Measurements from ENCODE around the gene IRF7.
"Not testable (repeated sequence)": the region's sequence is repeated elsewhere in the genome, so short reads cannot be mapped to it uniquely, and the experiment has no call there.

IRF7 gene

DNA sequence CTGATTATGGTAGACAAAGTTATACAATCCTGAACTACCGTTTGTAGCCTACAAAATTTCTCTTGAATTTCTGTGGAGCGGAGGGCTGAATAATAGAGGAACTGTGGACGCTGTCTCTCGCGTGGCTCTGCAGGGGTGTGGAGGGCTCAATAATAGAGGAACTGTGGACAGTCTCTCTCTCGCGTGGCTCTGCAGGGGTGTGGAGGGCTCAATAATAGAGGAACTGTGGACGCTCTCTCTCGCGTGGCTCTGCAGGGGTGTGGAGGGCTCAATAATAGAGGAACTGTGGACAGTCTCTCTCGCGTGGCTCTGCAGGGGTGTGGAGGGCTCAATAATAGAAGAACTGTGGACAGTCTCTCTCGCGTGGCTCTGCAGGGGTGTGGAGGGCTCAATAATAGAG, 37.4 kb upstream of the IRF7 start:
- not testable (repeated sequence) for H3K27ac Mint-ChIP-seq (ENCODE audit: low read depth); H3K9me3 Mint-ChIP-seq; DNase-seq (ENCODE audit: low spot score in 2 of 2); H3K4me3 Mint-ChIP-seq; H3K27me3 Mint-ChIP-seq; ATAC-seq (replicated peaks; ENCODE audit: extremely low read depth, poor library complexity, severe bottlenecking); H3K4me1 Mint-ChIP-seq
- peaks cover 22% of the 10 kb centered on the region for H3K36me3 Mint-ChIP-seq (ENCODE audit: insufficient read depth)

DNA sequence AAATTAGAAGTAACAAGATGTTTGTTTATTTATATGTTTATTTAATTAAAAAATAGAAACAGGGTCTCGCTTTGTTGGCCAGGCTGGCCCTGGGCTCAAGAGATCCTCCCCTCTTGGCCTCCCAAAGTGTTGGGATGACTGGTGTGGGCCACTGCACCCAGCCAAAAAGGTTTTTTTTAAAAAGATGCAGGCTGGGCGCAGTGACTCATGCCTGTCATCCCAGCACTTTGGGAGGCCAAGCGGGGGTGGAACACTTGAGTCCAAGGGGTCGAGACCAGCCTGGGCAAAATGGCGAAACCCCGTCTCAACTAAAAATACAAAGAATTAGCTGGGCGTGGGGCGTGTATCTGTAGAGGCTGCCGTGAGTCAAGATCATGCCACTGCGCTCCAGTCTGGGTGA, 34.7 kb upstream of the IRF7 start:
- H3K4me3 Mint-ChIP-seq, result no peak overlapping the region
- peaks cover 28% of the 10 kb centered on the region for H3K36me3 Mint-ChIP-seq (ENCODE audit: insufficient read depth)
- DNase-seq (ENCODE audit: low spot score in 2 of 2), result no peak
- H3K27me3 Mint-ChIP-seq, result no peaks in the 10 kb centered on the region
- no peaks in the 10 kb centered on the region for H3K4me1 Mint-ChIP-seq
- ATAC-seq (replicated peaks; ENCODE audit: extremely low read depth, poor library complexity, severe bottlenecking), result no peak
- no peaks in the 10 kb centered on the region for H3K9me3 Mint-ChIP-seq
- H3K27ac Mint-ChIP-seq (ENCODE audit: low read depth), result no peak overlapping the region

DNA sequence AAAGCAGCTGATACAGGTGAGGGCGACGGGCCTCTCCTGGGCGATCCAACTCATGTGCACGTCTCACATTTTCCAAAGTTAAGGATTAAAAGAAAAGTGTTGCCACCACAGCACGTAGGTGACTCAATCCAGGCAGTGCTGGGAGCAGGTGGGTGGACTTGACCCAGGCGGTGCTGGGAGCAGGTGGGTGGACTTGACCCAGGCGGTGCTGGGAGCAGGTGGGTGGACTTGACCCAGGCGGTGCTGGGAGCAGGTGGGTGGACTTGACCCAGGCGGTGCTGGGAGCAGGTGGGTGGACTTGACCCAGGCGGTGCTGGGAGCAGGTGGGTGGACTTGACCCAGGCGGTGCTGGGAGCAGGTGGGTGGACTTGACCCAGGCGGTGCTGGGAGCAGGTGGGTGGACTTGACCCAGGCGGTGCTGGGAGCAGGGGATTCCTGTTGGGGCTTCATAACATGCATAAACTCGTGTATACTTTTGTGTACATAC, 32.0 kb upstream of the IRF7 start:
- ATAC-seq (replicated peaks; ENCODE audit: extremely low read depth, poor library complexity, severe bottlenecking); H3K4me1 Mint-ChIP-seq; H3K4me3 Mint-ChIP-seq; DNase-seq (ENCODE audit: low spot score in 2 of 2); H3K9me3 Mint-ChIP-seq; H3K27ac Mint-ChIP-seq (ENCODE audit: low read depth); H3K27me3 Mint-ChIP-seq: not testable (repeated sequence)
- peaks cover 26% of the 10 kb centered on the region for H3K36me3 Mint-ChIP-seq (ENCODE audit: insufficient read depth)

DNA sequence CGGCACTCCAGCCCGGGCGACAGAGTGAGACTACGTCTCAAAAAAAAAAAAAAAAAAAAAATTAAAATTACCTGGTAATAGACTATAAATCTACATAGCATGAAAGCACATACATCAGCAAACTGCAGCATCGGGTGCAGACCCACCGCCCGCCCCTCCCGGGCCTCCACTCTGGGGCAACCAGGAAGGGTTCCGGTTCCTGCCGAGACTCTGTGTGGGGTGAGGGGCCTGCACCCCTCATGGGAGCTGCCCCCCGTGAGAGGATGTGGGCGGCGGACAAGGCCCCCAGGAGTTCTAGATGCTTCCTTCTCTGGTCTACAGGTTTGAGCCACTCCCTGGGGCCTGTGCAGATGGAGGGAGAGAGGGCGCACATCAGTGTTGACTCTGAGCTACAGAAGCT, 30.5 kb upstream of the IRF7 start:
- Mint-ChIP-seq H3K27me3 (no peaks in the 10 kb centered on the region), H3K36me3 (ENCODE audit: insufficient read depth) (peaks cover 22% of the 10 kb centered on the region), H3K9me3 (no peaks in the 10 kb centered on the region), H3K4me3 (no peak overlapping the region), H3K27ac (ENCODE audit: low read depth) (no peak overlapping the region), H3K4me1 (no peaks in the 10 kb centered on the region)
- no peak for ATAC-seq (replicated peaks; ENCODE audit: extremely low read depth, poor library complexity, severe bottlenecking)
- DNase-seq (ENCODE audit: low spot score in 2 of 2), result no peak

DNA sequence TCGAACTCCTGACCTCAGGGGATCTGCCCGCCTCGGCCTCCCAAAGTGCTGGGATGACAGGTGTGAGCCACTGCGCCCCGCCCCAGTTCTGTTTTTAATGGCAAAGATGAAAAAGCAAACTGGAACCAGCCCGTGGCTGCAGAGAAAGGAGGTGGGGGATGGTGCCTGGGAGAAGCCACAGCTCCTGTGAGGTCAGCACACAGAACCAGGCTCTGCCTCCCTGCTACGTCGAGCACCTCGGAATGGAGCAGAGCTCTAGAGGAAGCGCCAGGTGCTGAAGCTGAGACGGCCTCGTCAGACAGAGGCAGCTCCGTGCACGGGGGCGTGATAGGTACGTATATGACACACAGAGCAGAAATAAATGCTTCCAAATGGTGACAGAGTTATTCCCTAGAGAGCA, 29.8 kb upstream of the IRF7 start:
- no peaks in the 10 kb centered on the region for H3K27me3 Mint-ChIP-seq
- no peak overlapping the region for H3K27ac Mint-ChIP-seq (ENCODE audit: low read depth)
- no peak overlapping the region for H3K4me3 Mint-ChIP-seq
- peaks cover 2% of the 10 kb centered on the region for H3K4me1 Mint-ChIP-seq
- no peak for ATAC-seq (replicated peaks; ENCODE audit: extremely low read depth, poor library complexity, severe bottlenecking)
- no peaks in the 10 kb centered on the region for H3K9me3 Mint-ChIP-seq
- H3K36me3 Mint-ChIP-seq (ENCODE audit: insufficient read depth), result peaks cover 22% of the 10 kb centered on the region
- DNase-seq (ENCODE audit: low spot score in 2 of 2), result no peak

DNA sequence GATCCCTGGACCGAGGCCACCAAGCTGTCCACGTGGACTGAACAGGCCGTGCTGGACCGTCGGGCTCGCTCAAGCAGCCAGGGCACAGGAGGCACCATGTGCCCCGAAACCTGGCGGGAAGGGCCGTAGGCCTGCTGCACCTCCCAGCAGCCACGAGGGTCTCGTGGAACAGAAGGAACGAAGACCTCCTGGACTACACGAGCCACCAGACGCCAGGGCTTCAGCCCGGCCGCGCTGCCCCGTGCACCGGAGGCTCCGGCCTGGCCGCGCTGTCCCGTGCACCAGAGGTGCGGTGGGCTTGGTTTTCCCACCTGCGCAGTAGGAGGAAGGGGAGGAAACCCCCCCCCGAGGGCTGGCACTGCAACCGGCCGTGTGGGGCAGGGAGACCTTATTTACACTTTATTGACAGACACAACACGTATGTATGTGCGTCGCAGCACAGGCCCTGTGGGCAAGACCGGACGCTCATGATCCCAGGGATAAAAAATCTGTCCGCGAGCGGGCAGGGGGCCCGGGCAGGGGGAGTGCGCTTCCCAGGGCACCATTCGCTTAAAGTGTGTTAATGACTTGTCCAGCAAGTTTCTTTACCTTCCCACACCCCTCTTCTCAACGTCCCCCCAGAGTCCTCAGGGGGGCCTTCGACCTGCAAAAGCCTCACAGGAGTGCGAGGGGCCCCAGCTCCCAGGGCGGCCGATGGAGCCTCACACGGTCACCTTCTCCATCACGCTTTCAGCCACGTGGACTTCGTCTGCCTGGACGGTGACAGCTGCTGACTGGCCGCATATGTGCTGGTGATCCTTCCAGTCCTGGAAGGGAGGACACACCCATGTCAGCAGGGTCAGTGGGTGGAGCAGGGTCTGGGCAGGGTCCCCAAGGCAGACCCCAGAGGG, 28.3 kb upstream of the IRF7 start:
- Mint-ChIP-seq H3K27ac (ENCODE audit: low read depth) (no peak overlapping the region), H3K9me3 (no peaks in the 10 kb centered on the region), H3K4me3 (no peak overlapping the region)

DNA sequence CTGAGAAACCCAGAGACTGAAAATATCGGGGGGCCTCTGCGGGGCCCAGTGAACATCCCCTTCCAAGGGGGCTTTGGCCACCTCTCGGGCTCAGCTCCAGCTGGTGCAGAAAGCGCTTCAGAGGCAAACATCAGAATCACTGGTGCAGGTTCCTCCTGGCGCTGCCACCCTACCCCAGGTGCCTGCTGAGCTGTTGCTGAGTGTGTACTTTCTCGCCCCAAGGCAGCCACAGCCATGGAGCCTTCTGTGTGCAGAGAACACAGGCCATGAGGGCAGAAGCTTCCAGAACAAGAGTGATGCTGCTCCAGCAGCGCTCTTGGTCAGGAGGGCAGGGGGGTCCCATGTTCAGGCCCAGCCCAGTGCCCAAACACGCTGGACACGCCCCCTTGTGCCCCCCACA, 27.6 kb upstream of the IRF7 start:
- peaks cover 5% of the 10 kb centered on the region for H3K4me1 Mint-ChIP-seq
- H3K9me3 Mint-ChIP-seq, result no peaks in the 10 kb centered on the region
- peaks cover 18% of the 10 kb centered on the region for H3K36me3 Mint-ChIP-seq (ENCODE audit: insufficient read depth)
- no peak for DNase-seq (ENCODE audit: low spot score in 2 of 2)
- peaks cover 7% of the 10 kb centered on the region for H3K27me3 Mint-ChIP-seq
- ATAC-seq (replicated peaks; ENCODE audit: extremely low read depth, poor library complexity, severe bottlenecking), result no peak
- no peak overlapping the region for H3K4me3 Mint-ChIP-seq
- no peak overlapping the region for H3K27ac Mint-ChIP-seq (ENCODE audit: low read depth)

More for the DNA sequence above, 28.3 kb upstream of the IRF7 start:
- DNase-seq (ENCODE audit: low spot score in 2 of 2), result no peak
- Mint-ChIP-seq H3K27me3 (no peaks in the 10 kb centered on the region), H3K4me1 (peaks cover 5% of the 10 kb centered on the region), H3K36me3 (ENCODE audit: insufficient read depth) (peaks cover 18% of the 10 kb centered on the region)
- no peak for ATAC-seq (replicated peaks; ENCODE audit: extremely low read depth, poor library complexity, severe bottlenecking)

DNA sequence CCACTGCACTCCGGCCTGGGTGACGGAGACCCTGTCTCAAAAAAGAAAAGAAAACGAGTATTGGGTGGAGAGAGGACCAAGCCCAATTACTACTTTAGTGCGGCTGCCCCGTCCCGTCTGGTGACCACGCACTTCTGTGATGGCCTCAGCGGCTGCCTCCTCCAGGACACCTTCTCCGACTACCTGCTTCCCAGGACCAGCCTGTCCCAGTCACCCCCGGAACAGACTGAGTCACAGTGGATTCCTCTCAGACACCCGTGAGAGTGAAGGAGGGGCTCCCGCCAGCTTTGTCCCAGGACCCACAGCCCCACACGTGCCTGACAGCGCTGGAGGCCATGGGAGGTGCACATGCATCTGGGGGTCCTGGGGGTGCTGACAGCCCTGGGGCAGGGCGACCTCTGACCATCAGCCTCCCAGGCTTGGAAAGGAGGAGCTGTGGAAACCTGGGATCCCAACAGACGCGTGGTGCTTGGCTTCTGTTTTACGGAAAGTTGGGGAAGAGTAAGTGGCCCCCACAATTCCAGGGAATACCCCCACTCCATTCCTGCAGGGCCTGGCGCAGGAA, 26.1 kb upstream of the IRF7 start:
- DNase-seq (ENCODE audit: low spot score in 2 of 2), result no peak
- Mint-ChIP-seq H3K4me3 (no peak overlapping the region), H3K9me3 (no peaks in the 10 kb centered on the region), H3K27ac (ENCODE audit: low read depth) (no peak overlapping the region), H3K36me3 (ENCODE audit: insufficient read depth) (peaks cover 17% of the 10 kb centered on the region), H3K27me3 (peaks cover 18% of the 10 kb centered on the region), H3K4me1 (peaks cover 11% of the 10 kb centered on the region)
- no peak for ATAC-seq (replicated peaks; ENCODE audit: extremely low read depth, poor library complexity, severe bottlenecking)

DNA sequence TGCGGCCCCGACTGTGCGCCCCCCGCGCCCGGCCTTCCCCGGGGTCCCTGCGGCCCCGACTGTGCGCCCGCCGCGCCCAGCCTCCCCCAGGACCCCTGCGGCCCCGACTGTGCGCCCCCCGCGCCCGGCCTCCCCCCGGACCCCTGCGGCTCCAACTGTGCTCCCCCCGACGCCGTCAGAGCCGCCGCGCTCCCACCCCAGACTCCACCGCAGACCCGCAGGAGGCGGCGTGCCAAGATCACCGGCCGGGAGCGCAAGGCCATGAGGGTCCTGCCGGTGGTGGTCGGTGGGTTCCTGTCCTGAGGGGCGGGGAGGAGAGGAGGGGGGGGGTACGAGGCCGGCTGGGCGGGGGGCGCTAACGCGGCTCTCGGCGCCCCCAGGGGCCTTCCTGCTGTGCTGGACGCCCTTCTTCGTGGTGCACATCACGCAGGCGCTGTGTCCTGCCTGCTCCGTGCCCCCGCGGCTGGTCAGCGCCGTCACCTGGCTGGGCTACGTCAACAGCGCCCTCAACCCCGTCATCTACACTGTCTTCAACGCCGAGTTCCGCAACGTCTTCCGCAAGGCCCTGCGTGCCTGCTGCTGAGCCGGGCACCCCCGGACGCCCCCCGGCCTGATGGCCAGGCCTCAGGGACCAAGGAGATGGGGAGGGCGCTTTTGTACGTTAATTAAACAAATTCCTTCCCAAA, 24.4 kb upstream of the IRF7 start:
- peaks cover 18% of the 10 kb centered on the region for H3K27me3 Mint-ChIP-seq
- H3K27ac Mint-ChIP-seq (ENCODE audit: low read depth), result no peak overlapping the region

DNA sequence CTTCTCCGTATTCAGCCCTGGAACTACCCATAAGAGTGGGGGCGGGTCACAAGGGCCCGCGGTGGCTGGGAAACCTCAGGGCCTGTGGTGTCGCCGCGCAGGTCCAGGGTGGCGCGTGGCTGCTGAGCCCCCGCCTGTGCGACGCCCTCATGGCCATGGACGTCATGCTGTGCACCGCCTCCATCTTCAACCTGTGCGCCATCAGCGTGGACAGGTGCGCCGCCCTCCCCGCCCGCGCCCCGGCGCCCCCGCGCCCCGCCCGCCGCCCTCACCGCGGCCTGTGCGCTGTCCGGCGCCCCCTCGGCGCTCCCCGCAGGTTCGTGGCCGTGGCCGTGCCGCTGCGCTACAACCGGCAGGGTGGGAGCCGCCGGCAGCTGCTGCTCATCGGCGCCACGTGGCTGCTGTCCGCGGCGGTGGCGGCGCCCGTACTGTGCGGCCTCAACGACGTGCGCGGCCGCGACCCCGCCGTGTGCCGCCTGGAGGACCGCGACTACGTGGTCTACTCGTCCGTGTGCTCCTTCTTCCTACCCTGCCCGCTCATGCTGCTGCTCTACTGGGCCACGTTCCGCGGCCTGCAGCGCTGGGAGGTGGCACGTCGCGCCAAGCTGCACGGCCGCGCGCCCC, 23.7 kb upstream of the IRF7 start:
- peaks cover 12% of the 10 kb centered on the region for H3K36me3 Mint-ChIP-seq (ENCODE audit: insufficient read depth)
- no peak overlapping the region for H3K4me3 Mint-ChIP-seq
- no peaks in the 10 kb centered on the region for H3K9me3 Mint-ChIP-seq
- no peak overlapping the region for H3K27ac Mint-ChIP-seq (ENCODE audit: low read depth)
- peaks cover 11% of the 10 kb centered on the region for H3K4me1 Mint-ChIP-seq
- H3K27me3 Mint-ChIP-seq, result peaks cover 18% of the 10 kb centered on the region
- no peak for DNase-seq (ENCODE audit: low spot score in 2 of 2)
- no peak for ATAC-seq (replicated peaks; ENCODE audit: extremely low read depth, poor library complexity, severe bottlenecking)

More for the DNA sequence above, 24.4 kb upstream of the IRF7 start:
- Mint-ChIP-seq H3K4me3 (no peak overlapping the region), H3K9me3 (no peaks in the 10 kb centered on the region), H3K4me1 (peaks cover 11% of the 10 kb centered on the region), H3K36me3 (ENCODE audit: insufficient read depth) (peaks cover 12% of the 10 kb centered on the region)
- DNase-seq (ENCODE audit: low spot score in 2 of 2), result no peak
- ATAC-seq (replicated peaks; ENCODE audit: extremely low read depth, poor library complexity, severe bottlenecking), result no peak

DNA sequence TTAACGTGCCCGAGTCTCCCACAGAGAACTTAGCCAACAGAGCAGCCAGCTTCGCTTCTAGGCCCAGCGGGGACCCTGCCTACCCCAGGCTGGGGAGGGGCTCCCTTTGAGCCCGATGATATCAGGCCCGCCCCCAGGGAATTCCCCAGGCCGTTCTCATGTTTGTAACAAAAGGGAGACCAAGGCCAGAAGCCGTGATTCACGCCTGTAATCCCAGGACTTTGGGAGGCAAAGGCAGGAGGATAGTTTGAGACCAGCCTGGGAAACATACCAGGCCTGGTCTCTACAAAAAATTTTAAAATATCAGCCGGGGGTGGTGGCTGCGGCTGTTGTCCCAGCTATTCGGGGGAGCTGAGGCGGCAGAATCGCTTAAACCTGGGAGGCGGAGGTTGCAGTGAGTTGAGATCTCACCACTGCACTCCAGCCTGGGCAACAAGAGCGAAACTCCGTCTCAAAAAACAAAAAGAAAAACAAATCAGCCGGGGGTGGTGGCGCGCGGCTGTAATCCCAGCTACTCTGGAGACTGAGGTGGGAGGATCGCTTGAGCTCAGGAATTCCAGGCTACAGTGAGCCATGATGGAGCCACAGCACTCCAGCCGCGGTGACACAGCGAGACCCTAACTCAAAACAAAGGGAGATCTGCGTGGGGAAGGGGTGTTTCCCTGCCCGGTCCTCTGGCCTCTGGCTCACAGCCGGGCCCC, 23.0 kb upstream of the IRF7 start:
- Mint-ChIP-seq H3K4me1 (peaks cover 11% of the 10 kb centered on the region), H3K9me3 (no peaks in the 10 kb centered on the region), H3K4me3 (peak overlapping the region; percentile 16), H3K27ac (ENCODE audit: low read depth) (no peak overlapping the region), H3K27me3 (peaks cover 18% of the 10 kb centered on the region), H3K36me3 (ENCODE audit: insufficient read depth) (peaks cover 12% of the 10 kb centered on the region)
- DNase-seq (ENCODE audit: low spot score in 2 of 2), result no peak
- ATAC-seq (replicated peaks; ENCODE audit: extremely low read depth, poor library complexity, severe bottlenecking), result no peak
